GM15510 (cell line): Measurements from ENCODE around the gene AGA.

ENCODE experiments used
- POLR2A ChIP-seq: IDR thresholded peaks from 3 replicates; pipeline ENCODE4 v1.6.1; 2011; ENCODE audit warnings: borderline replicate concordance; ENCODE audit not compliant: insufficient read length; ENCODE audit errors: extremely low read depth

AGA gene

GRCh38 chr4:177441803-177442622 is at the start of gene AGA:
TSS of gene AGA (minus strand) at chr4:177442437. CDS start at chr4:177442375, 62 bp downstream.
- TF ChIP-seq POLR2A = peak; percentile 91

GRCh38 chr4:177492022-177492421 is 49.8 kb upstream of the AGA start:
- TF ChIP-seq POLR2A = no peak

GRCh38 chr4:177490769-177491168 is 48.5 kb upstream of the AGA start:
- TF ChIP-seq POLR2A = no peak

- no peak for TF ChIP-seq POLR2A
These were observed 47.4 kb upstream of the AGA start for GRCh38 chr4:177489471-177490246.

GRCh38 chr4:177487977-177488376 is 45.7 kb upstream of the AGA start:
- TF ChIP-seq POLR2A = no peak

GRCh38 chr4:177485528-177485927 is 43.3 kb upstream of the AGA start:
- TF ChIP-seq POLR2A = no peak

GRCh38 chr4:177484613-177485021 is 42.4 kb upstream of the AGA start:
- no peak for TF ChIP-seq POLR2A

GRCh38 chr4:177483760-177484159 is 41.5 kb upstream of the AGA start:
- TF ChIP-seq POLR2A = no peak

- no peak for TF ChIP-seq POLR2A
These were observed 41.0 kb upstream of the AGA start for GRCh38 chr4:177483271-177483670.

- TF ChIP-seq POLR2A = no peak
These were observed 40.1 kb upstream of the AGA start for GRCh38 chr4:177482367-177482766.

GRCh38 chr4:177480795-177481194 is 38.6 kb upstream of the AGA start:
- TF ChIP-seq POLR2A = no peak

- TF ChIP-seq POLR2A = no peak
These were observed 36.8 kb upstream of the AGA start for GRCh38 chr4:177479063-177479462.

- TF ChIP-seq POLR2A = no peak
These were observed 36.3 kb upstream of the AGA start for GRCh38 chr4:177478496-177478895.

- no peak for TF ChIP-seq POLR2A
These were observed 31.8 kb upstream of the AGA start for GRCh38 chr4:177473991-177474390.

GRCh38 chr4:177464026-177464425 is 21.8 kb upstream of the AGA start:
- TF ChIP-seq POLR2A = no peak

GRCh38 chr4:177461606-177462005 is 19.4 kb upstream of the AGA start:
- no peak for TF ChIP-seq POLR2A
